K562 (cell line): ENCODE measurements around the gene SNX17. TPM values are rescaled to one million over a fixed set of nuclear protein-coding genes. Genes with fewer than 3 reads are reported as not detected.

Experiments
- ATAC-seq: fragments of 200-7000 bp; cut with Tn5 transposase; 3 replicates; pipeline ENCODE4 v1.9.1; 2020; ENCODE audit warnings: moderate library complexity
- BruUV-seq: library from RNA; stranded (reverse); fragments of 400-500 nt; replicated peaks from 2 replicates; lab custom pipeline; 2021; lab: Mats Ljungman, UMichigan
- CTCF ChIA-PET: fragments of 300-600 bp; formaldehyde crosslinking; extraction: SDS; loops from one replicate; lab custom pipeline; 2021; ENCODE audit warnings: low intra/inter-chr PET ratio; lab: Yijun Ruan, JAX
- POLR2A ChIA-PET: fragments of 300-600, 350-650 bp; sonication (Branson Sonifier 250); formaldehyde crosslinking; extraction: SDS; loops from one replicate; lab custom pipeline; 2021; ENCODE audit warnings: antibody characterized with exemption, inconsistent platforms; lab: Yijun Ruan, JAX
- DNase-seq, 4 experiments: peaks; one replicate each; pipeline versions ENCODE4 v3.0.0 to v3.0.0-alpha.2; 2011 to 2018; ENCODE audit warnings: low spot score in 3 of 4, mixed read lengths in 3 of 4; ENCODE audit errors: extremely low read depth in 1 of 4
- FAIRE-seq: peaks from 2 replicates; lab custom pipeline; 2011; peaks lifted over from hg19 to GRCh38; lab: Jason Lieb, UNC
- H2AFZ ChIP-seq: 2 replicates; pipeline ENCODE4 v1.6.0; 2011; ENCODE audit warnings: low read depth, low read length, control low read depth, inconsistent platforms
- H3K27ac ChIP-seq: fragments of 200-600 bp; 3 replicates; pipeline ENCODE4 v1.8.0; 2011; ENCODE audit warnings: low read depth, mild to moderate bottlenecking, control low read depth, inconsistent platforms, low read length, moderate library complexity, mixed read lengths; ENCODE audit errors: extremely low read depth
- H3K27me3 ChIP-seq, 2 experiments: fragments of 300-600 bp in 1 of 2; 2 replicates in 1 of 2; 3 replicates in 1 of 2; pipeline versions ENCODE4 v1.6.0 to v1.8.0; 2011; ENCODE audit warnings: inconsistent platforms in 2 of 2, low read length in 2 of 2, mild to moderate bottlenecking in 1 of 2, mixed read lengths in 1 of 2, moderate library complexity in 1 of 2; ENCODE audit not compliant: control insufficient read depth in 2 of 2, insufficient read depth in 2 of 2
- H3K36me3 ChIP-seq: fragments of 300-600 bp; 3 replicates; pipeline ENCODE4 v1.8.0; 2011; ENCODE audit warnings: mild to moderate bottlenecking, low read length, inconsistent platforms; ENCODE audit not compliant: control insufficient read depth, insufficient read depth
- H3K4me1 ChIP-seq, 2 experiments: fragments of 200-600 bp in 1 of 2; replicated peaks in 1 of 2; 2 replicates in 1 of 2; 3 replicates in 1 of 2; pipeline versions ENCODE4 v1.5.1 to v1.8.0; 2011; ENCODE audit warnings: inconsistent platforms in 2 of 2, low read length in 2 of 2, mild to moderate bottlenecking in 1 of 2, mixed read lengths in 1 of 2, moderate library complexity in 1 of 2; ENCODE audit not compliant: control insufficient read depth in 2 of 2, insufficient read depth in 2 of 2
- H3K4me2 ChIP-seq: 2 replicates; pipeline ENCODE4 v1.6.1; 2011; ENCODE audit warnings: low read length, control low read depth, inconsistent platforms, mixed read lengths; ENCODE audit not compliant: insufficient read depth
- H3K4me3 ChIP-seq: fragments of 200-600 bp; sonication (generic), shearing (Covaris generic); 2 replicates; pipeline ENCODE4 v1.5.1; 2016; ENCODE audit warnings: control low read depth, inconsistent platforms
- H3K79me2 ChIP-seq: fragments of 200-600 bp; 3 replicates; pipeline ENCODE4 v1.8.0; 2011; ENCODE audit warnings: low read length, inconsistent platforms; ENCODE audit not compliant: control insufficient read depth, insufficient read depth
- H3K9ac ChIP-seq, 2 experiments: 2 replicates each; pipeline versions ENCODE4 v1.6.0 to v1.6.1; 2011; ENCODE audit warnings: low read depth in 2 of 2, low read length in 2 of 2, control low read depth in 1 of 2, inconsistent platforms in 1 of 2, mild to moderate bottlenecking in 1 of 2, mixed read lengths in 1 of 2; ENCODE audit not compliant: insufficient read depth in 1 of 2
- H3K9me1 ChIP-seq: one replicate; pipeline ENCODE4 v1.6.0; 2011; ENCODE audit warnings: inconsistent platforms, mild to moderate bottlenecking, low read length, moderate library complexity; ENCODE audit not compliant: control insufficient read depth, insufficient read depth
- H3K9me3 ChIP-seq: replicated peaks from 2 replicates; pipeline ENCODE4 v1.5.1; 2011; ENCODE audit warnings: low read depth, low read length, inconsistent platforms; ENCODE audit not compliant: control insufficient read depth, insufficient read depth
- H4K20me1 ChIP-seq: replicated peaks from 2 replicates; pipeline ENCODE4 v1.6.1; 2011; ENCODE audit warnings: low read length, inconsistent platforms, mixed read lengths; ENCODE audit not compliant: control insufficient read depth, insufficient read depth
- ARID1B ChIP-seq: fragments of 450-650 bp; IDR thresholded peaks from 2 replicates; pipeline ENCODE4 v1.6.1; 2016; ENCODE audit warnings: antibody characterized with exemption, mild to moderate bottlenecking, inconsistent platforms
- C11orf30 ChIP-seq: fragments of 450-650 bp; IDR thresholded peaks from 2 replicates; pipeline ENCODE4 v1.6.1; 2016; ENCODE audit warnings: low read depth, mild to moderate bottlenecking
- CC2D1A ChIP-seq: fragments of 450-650 bp; IDR thresholded peaks from 2 replicates; pipeline ENCODE4 v1.6.1; 2017; ENCODE audit warnings: mild to moderate bottlenecking
- POLR2AphosphoS5 ChIP-seq: IDR thresholded peaks from 2 replicates; pipeline ENCODE4 v1.6.1; 2011; ENCODE audit warnings: mild to moderate bottlenecking, low read depth, low read length, moderate library complexity; ENCODE audit not compliant: control insufficient read depth, insufficient read depth
- SP1 ChIP-seq: sonication (generic); formaldehyde crosslinking; IDR thresholded peaks from 2 replicates; pipeline ENCODE4 v1.8.1; 2022; ENCODE audit warnings: mild to moderate bottlenecking, missing genetic modification reagents
- ZNF316 ChIP-seq: fragments of 450-650 bp; IDR thresholded peaks from 2 replicates; pipeline ENCODE4 v1.6.1; 2016
- ZNF347 ChIP-seq: fragments of 450-650 bp; formaldehyde crosslinking; IDR thresholded peaks from 2 replicates; pipeline ENCODE4 v1.4.0; 2020; ENCODE audit warnings: low read depth, mild to moderate bottlenecking, moderate library complexity
- ZNF699 ChIP-seq: fragments of 250-450 bp; sonication (Bioruptor Pico); IDR thresholded peaks from 2 replicates; pipeline ENCODE4 v1.8.0; 2021; ENCODE audit warnings: mild to moderate bottlenecking, moderate library complexity; ENCODE audit not compliant: insufficient replicate concordance
- WGBS: fragments of 100-300 bp; shearing (Covaris generic); methylation state at CpG from one replicate; pipeline ENCODE4 v1.1.6; 2016; ENCODE audit warnings: low coverage, mixed read lengths; ENCODE audit not compliant: insufficient coverage; ENCODE audit errors: missing lambda C conversion rate; 5-methylcytosine and 5-hydroxymethylcytosine counted together
- in situ Hi-C: fragments of 300-500 bp; cut with MboI; formaldehyde crosslinking; loops from 4 replicates; pipeline ENCODE4 v1.15.0; 2018; ENCODE audit warnings: inconsistent platforms, mixed read lengths
- intact Hi-C: fragments of 100-400 bp; cut with micrococcal nuclease; formaldehyde crosslinking; loops from 2 replicates; pipeline ENCODE4 v1.14.2; 2022
- polyA plus RNA-seq, 8 experiments: library from polyadenylated mRNA; depleted of rRNA in 4 of 8; stranded (reverse) in 5 of 8; unstranded in 3 of 8; fragments of >200 nt; fragmentation: Nextera tagmentation in 2 of 8; fragmentation: Illumina TruSeq in 1 of 8; extraction: Ambion mirVana in 2 of 8; extraction: Trizol in 1 of 8; gene quantifications; 2 replicates each; pipeline versions ENCODE4 v1.2.1 to v1.2.3, GENCODE V29; 2011 to 2014; ENCODE audit warnings: inconsistent platforms in 1 of 8, missing spikeins in 1 of 8
- total RNA-seq, 7 experiments: library from RNA; depleted of rRNA in 6 of 7; stranded (reverse); fragments of >200 nt in 6 of 7; fragmentation: Illumina TruSeq in 2 of 7; extraction: Trizol in 2 of 7; gene quantifications; 2 replicates each; pipeline versions ENCODE4 v1.2.1 to v1.2.3, GENCODE V29; 2011 to 2021; ENCODE audit warnings: low replicate concordance in 1 of 7
- TF ChIP-seq, protein P1 (sequence below): fragments of 450-650 bp; formaldehyde crosslinking; IDR thresholded peaks from 2 replicates; pipeline ENCODE4 v1.4.0; 2022; ENCODE audit warnings: mild to moderate bottlenecking, moderate library complexity
- TF ChIP-seq, protein P2 (sequence below): fragments of 200-600 bp; sonication (generic); IDR thresholded peaks from one replicate; pipeline ENCODE4 v1.6.1; 2012; ENCODE audit warnings: mild to moderate bottlenecking, low read depth, low read length, inconsistent platforms

Gene SNX17
- total and polyA plus RNA-seq, 9 of the 15 experiments (the other 6 are each of a cell fraction or from before 2014, with no cell fraction given): 3.0 to 75.7 (median 54.6) TPM

DNA sequence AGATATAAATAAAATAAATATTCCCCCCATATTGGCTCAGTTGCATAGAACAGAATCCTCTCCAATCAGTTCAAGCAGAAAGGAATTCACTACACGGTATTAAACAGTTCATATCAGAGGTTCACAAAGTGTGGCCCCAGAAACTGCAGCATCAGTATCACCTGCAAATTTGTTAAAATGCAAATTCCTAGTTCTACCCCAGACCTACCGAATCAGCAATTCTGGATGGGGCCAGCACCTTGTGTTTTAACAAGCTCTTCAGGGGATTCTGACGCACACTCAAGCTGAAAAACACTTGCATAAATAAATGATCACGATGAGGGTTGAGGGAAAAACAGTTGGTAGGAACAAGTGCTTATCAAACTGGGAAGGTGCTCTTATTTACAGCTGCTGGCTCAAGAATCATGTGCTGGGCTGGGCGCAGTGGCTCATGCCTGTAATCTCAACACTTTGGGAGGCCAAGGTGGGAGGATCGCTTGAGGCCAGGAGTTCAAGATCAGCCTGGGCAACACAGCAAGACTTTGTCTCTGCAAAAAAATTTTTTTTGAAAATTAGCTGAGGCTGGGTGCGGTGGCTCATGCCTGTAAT lies 20.2 kb upstream of the SNX17 start:
- DNase-seq (no peak), FAIRE-seq (no peak), ATAC-seq (no peak)
- ChIA-PET POLR2A (interaction anchor here (0.6 to 1.7 kb wide), 4 partner anchors 13 to 144 kb away, joined by 3 to 9 read pairs (median 4); no protein-coding TSS in a partner anchor), CTCF (no interaction called here)
- no peaks in the 10 kb centered on the region for H4K20me1 ChIP-seq
- 69% methylated on average over 7 of the region's 7 CpGs for WGBS
- H3K9me3 ChIP-seq: no peaks in the 10 kb centered on the region
- no peak overlapping the region for H3K4me3 ChIP-seq
- peaks cover 91% of the 10 kb centered on the region for H3K79me2 ChIP-seq
- H3K9me1 ChIP-seq: no peaks in the 10 kb centered on the region
- H3K4me1 ChIP-seq: peaks cover 8 to 12% of the 10 kb centered on the region in 2 experiments; a peak in 4 of 5 replicates
- no TSS peak for BruUV-seq
- no peak overlapping the region for H3K4me2 ChIP-seq
- peaks cover 18% of the 10 kb centered on the region; the same call in 2 of the 3 replicates for H3K36me3 ChIP-seq
- H3K27ac ChIP-seq: no peak overlapping the region
- H3K27me3 ChIP-seq: no peaks in the 10 kb centered on the region
- intact Hi-C loops (no loop called here), in situ Hi-C loops (no loop called here)
- H3K9ac ChIP-seq: no peak overlapping the region; a peak in 1 of 4 replicates
- no peak overlapping the region for H2AFZ ChIP-seq
- no peak for TF ChIP-seq CC2D1A
- TF ChIP-seq ZNF699: no peak
- TF ChIP-seq C11orf30: peak; percentile 58
- TF ChIP-seq, protein P1, sequence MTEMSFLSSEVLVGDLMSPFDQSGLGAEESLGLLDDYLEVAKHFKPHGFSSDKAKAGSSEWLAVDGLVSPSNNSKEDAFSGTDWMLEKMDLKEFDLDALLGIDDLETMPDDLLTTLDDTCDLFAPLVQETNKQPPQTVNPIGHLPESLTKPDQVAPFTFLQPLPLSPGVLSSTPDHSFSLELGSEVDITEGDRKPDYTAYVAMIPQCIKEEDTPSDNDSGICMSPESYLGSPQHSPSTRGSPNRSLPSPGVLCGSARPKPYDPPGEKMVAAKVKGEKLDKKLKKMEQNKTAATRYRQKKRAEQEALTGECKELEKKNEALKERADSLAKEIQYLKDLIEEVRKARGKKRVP (CRISPR knock-in tag): no peak
- no peak for TF ChIP-seq ARID1B
- TF ChIP-seq, protein P2, sequence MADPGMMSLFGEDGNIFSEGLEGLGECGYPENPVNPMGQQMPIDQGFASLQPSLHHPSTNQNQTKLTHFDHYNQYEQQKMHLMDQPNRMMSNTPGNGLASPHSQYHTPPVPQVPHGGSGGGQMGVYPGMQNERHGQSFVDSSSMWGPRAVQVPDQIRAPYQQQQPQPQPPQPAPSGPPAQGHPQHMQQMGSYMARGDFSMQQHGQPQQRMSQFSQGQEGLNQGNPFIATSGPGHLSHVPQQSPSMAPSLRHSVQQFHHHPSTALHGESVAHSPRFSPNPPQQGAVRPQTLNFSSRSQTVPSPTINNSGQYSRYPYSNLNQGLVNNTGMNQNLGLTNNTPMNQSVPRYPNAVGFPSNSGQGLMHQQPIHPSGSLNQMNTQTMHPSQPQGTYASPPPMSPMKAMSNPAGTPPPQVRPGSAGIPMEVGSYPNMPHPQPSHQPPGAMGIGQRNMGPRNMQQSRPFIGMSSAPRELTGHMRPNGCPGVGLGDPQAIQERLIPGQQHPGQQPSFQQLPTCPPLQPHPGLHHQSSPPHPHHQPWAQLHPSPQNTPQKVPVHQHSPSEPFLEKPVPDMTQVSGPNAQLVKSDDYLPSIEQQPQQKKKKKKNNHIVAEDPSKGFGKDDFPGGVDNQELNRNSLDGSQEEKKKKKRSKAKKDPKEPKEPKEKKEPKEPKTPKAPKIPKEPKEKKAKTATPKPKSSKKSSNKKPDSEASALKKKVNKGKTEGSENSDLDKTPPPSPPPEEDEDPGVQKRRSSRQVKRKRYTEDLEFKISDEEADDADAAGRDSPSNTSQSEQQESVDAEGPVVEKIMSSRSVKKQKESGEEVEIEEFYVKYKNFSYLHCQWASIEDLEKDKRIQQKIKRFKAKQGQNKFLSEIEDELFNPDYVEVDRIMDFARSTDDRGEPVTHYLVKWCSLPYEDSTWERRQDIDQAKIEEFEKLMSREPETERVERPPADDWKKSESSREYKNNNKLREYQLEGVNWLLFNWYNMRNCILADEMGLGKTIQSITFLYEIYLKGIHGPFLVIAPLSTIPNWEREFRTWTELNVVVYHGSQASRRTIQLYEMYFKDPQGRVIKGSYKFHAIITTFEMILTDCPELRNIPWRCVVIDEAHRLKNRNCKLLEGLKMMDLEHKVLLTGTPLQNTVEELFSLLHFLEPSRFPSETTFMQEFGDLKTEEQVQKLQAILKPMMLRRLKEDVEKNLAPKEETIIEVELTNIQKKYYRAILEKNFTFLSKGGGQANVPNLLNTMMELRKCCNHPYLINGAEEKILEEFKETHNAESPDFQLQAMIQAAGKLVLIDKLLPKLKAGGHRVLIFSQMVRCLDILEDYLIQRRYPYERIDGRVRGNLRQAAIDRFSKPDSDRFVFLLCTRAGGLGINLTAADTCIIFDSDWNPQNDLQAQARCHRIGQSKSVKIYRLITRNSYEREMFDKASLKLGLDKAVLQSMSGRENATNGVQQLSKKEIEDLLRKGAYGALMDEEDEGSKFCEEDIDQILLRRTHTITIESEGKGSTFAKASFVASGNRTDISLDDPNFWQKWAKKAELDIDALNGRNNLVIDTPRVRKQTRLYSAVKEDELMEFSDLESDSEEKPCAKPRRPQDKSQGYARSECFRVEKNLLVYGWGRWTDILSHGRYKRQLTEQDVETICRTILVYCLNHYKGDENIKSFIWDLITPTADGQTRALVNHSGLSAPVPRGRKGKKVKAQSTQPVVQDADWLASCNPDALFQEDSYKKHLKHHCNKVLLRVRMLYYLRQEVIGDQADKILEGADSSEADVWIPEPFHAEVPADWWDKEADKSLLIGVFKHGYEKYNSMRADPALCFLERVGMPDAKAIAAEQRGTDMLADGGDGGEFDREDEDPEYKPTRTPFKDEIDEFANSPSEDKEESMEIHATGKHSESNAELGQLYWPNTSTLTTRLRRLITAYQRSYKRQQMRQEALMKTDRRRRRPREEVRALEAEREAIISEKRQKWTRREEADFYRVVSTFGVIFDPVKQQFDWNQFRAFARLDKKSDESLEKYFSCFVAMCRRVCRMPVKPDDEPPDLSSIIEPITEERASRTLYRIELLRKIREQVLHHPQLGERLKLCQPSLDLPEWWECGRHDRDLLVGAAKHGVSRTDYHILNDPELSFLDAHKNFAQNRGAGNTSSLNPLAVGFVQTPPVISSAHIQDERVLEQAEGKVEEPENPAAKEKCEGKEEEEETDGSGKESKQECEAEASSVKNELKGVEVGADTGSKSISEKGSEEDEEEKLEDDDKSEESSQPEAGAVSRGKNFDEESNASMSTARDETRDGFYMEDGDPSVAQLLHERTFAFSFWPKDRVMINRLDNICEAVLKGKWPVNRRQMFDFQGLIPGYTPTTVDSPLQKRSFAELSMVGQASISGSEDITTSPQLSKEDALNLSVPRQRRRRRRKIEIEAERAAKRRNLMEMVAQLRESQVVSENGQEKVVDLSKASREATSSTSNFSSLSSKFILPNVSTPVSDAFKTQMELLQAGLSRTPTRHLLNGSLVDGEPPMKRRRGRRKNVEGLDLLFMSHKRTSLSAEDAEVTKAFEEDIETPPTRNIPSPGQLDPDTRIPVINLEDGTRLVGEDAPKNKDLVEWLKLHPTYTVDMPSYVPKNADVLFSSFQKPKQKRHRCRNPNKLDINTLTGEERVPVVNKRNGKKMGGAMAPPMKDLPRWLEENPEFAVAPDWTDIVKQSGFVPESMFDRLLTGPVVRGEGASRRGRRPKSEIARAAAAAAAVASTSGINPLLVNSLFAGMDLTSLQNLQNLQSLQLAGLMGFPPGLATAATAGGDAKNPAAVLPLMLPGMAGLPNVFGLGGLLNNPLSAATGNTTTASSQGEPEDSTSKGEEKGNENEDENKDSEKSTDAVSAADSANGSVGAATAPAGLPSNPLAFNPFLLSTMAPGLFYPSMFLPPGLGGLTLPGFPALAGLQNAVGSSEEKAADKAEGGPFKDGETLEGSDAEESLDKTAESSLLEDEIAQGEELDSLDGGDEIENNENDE: no peak
- TF ChIP-seq POLR2AphosphoS5: no peak
- no peak for TF ChIP-seq ZNF347 (CRISPR knock-in tag)
- peak; percentile 41; the same call in 1 of the 2 replicates for TF ChIP-seq ZNF316
- TF ChIP-seq SP1 (CRISPR knock-in tag): no peak
